GM12891 (cell line): ENCODE results near the gene ASB2.

Source experiments
- PAX5 ChIP-seq: IDR thresholded peaks from 2 replicates; pipeline ENCODE4 v1.6.1; 2011; ENCODE audit warnings: low read length, moderate library complexity, mild to moderate bottlenecking; ENCODE audit not compliant: insufficient read depth, severe bottlenecking
- POLR2A ChIP-seq: IDR thresholded peaks from 2 replicates; pipeline ENCODE4 v1.6.1; 2011; ENCODE audit warnings: low read depth, low read length, control low read depth

GRCh38 chr14:93889739-93890483 is 86.5 kb downstream of the ASB2 start:
- TF ChIP-seq PAX5, result no peak
- TF ChIP-seq POLR2A, result no peak
